GM19438 (cell line): ENCODE data around the gene SPG7.

ENCODE experiments used
- ATAC-seq: cut with Tn5 transposase; IDR thresholded peaks from one replicate; pipeline ENCODE4 v1.9.1; 2021; ENCODE audit warnings: low read depth; ENCODE audit not compliant: unreplicated experiment

SPG7 gene

GRCh38 chr16:89510526-89510925 is 2.3 kb downstream of the SPG7 start:
- no peak for ATAC-seq

- ATAC-seq: no peak
Measured at GRCh38 chr16:89511374-89511773, 3.2 kb downstream of the SPG7 start.

DNA sequence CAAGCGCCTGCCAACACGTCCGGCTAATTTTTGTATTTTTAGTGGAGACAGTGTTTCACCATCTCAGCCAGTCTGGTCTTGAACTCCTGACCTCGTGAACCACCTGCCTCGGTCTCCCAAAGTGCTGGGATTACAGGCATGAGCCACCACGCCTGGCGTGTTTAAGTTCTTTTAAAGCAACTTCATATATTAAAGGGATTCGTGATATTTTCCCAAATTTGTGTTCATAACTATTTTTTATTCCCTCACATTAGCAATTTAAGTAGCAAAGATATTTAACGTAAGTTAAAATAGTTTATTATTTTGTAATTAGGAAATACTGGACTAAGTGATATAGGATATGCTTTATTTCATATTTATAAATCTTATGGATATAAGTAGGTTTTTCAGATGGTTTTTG is 4.2 kb downstream of the SPG7 start:
- ATAC-seq: no peak

- ATAC-seq: no peak
Measured at GRCh38 chr16:89517128-89517527, 8.9 kb downstream of the SPG7 start.

DNA sequence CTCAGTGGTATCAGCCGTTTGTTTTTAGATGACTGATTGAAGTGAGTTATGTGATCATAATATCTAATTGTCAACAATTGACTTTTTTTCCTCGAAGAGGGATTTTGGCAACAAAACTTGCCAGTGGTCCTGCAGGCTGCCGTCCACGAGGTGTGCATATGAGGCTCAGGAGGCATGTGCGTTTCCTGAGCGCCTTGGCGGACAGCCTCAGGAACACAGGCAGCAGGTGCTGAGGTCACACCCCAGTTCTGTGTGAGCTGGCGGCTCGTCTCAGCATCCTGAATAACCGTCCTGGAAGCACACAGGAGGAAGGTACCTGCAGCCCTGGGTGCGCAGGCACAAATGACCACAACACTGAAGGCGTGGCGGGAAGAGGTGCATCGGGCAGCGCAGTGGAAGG is 11.7 kb downstream of the SPG7 start:
- no peak for ATAC-seq

DNA sequence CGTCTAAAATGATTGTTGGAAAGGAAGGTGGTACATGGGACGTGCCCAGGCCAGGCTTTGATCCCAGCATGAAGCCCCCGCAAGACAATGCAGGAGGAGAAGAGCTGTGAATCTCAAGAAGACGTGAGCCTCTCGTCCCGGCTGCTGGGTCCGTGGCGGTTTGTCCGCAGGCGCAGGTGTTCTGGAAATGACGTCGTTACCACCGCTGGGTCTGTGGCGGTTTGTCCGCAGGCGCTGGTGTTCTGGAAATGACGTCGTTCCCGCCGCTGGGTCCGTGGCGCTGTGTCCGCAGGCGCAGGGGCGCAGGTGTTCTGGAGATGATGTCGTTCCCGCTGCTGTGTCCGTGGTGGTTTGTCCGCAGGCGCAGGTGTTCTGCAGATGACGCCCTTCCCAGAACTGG is 14.1 kb downstream of the SPG7 start:
- no peak for ATAC-seq

DNA sequence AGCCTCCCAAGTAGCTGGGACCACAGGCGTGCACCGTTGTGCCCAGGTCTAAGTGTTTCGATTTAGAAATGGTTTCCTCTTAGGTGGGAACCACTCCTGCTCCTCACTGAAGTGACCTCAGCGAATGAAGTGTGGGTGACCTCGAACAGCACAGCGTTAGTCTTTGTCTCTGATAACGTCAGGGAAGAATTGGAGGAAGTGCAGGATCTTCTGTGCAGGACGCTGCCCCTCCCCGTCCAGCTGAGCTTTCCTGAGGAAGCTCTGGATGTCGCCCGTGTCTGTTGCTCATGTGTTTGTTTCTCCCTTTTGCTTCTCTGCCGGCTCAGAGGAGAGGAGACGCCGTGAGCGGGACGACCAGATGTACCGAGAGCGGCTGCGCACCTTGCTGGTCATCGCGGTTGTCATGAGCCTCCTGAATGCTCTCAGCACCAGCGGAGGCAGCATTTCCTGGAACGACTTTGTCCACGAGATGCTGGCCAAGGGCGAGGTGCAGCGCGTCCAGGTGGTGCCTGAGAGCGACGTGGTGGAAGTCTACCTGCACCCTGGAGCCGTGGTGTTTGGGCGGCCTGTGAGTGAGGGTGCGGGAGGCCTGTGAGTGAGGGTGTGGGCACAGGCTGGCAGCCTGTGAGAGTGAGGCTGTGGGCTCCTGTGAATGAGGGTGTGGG is 15.6 kb downstream of the SPG7 start:
- no peak for ATAC-seq

DNA sequence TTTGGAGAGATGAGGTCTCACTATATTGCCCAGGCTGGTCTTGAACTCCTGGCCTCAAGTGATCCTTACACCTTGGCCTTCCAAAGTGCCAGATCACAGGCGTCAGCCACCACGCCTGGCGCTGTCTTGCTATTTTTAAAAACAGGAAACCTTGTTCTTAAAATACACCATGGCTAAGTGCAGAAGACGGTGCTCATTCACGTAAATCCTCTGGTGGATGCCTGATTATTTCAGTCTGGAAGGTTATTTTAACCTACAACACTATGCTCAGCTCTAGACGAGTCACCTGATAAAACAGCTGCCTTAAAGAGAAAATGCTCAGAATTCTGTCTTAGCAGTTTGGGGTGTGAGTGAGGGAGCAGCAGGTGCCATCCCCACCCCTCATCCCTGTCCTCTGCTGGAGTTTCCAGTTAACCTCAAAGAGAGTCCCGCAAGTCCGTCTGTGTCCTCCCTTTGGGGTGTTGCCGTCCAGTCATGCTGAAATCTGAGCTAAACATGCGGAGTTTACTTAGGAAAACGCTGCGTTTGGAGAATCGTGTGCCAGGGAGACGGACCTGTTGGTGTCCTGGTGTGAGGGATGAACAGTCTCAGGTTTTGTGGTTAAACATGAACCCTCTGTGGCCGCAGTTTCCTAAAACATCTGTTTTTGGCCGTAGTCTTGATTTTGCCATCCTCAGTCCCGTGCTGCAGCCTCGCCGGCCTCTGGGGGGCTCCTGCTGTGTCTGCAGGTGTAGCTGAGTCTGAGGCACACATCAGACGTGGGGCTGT is 17.1 kb downstream of the SPG7 start:
- ATAC-seq: no peak

DNA sequence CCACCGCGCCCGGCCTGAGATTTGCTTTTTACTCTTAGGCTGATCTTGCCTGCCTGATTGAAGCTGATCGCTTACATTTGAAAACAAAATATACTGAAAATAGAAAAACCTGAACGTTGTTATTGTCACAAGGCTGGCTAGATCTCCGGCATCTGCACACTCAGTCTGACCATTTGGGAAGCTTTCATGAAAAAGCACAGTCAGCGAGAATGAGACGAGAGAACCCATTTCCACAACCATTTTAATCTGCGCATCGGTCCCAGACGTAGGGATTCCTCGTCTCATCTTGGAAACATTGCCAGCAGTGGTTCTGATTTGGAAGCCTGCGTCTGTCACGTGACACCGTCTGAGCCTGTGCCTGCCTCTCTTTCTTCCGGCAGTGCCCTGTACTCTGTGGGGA is 20.9 kb downstream of the SPG7 start:
- ATAC-seq: no peak

DNA sequence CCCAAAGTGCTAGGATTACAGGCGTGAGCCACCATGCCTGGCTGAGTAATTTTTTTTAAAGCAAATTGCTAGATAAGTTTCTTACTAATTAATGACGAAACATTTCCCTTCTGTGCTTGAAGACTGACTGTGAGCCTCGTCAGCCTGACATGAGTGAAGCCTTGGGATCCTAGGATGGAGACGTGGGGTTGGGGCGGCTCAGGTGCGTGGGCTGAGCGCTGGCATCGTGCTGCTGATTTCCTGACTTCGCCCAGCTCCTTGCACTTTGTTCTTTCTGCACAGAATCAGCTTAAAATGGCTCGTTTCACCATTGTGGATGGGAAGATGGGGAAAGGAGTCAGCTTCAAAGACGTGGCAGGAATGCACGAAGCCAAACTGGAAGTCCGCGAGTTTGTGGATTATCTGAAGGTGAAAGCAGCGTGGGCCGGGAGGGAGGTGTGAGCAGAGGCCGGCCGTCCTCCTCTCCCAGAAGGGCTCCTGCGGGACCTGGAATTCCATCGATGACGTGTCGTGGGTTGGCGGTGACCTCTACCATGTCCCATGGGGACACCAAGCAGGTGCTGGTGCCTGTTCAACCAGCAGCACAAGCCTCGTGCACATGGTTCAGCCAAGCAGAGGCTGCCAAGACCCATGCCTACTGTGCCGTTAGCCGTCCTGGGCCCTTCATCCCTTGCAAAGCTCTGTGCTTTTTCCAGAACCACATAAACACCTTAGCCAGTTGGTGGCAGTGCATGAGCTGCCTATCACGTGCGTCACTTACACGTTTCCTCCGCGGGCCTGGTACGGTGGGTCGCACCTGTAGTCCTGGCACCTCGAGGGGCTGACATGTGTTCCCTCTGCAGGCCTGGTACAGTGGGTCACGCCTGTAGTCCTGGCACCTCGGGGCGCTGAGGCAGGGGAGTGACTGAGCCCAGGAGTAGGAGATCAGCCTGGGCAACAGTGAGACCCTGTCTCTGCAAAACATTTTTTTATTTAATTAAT is 22.5 kb downstream of the SPG7 start:
- ATAC-seq: no peak

GRCh38 chr16:89531821-89532526 is 23.8 kb downstream of the SPG7 start:
- no peak for ATAC-seq

- no peak for ATAC-seq
Measured at GRCh38 chr16:89534252-89534756, 26.1 kb downstream of the SPG7 start.

DNA sequence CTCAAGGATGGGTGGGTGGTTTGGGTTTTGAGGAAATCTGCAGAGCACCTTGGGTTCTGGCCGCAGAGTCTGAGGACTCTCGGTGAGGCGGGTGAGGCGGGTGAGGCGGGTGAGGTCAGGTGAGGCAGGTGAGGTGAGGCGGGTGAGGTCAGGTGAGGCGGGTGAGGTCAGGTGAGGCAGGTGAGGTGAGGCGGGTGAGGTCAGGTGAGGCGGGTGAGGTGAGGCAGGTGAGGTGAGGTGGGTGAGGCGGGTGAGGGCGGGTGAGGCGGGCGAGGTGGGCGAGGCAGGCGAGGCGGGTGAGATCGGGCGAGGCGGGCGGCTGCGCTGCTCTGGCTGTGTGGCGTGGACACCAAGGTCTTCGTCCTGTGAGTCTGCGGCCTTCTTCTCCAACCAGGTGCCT is 28.2 kb downstream of the SPG7 start:
- ATAC-seq: no peak

DNA sequence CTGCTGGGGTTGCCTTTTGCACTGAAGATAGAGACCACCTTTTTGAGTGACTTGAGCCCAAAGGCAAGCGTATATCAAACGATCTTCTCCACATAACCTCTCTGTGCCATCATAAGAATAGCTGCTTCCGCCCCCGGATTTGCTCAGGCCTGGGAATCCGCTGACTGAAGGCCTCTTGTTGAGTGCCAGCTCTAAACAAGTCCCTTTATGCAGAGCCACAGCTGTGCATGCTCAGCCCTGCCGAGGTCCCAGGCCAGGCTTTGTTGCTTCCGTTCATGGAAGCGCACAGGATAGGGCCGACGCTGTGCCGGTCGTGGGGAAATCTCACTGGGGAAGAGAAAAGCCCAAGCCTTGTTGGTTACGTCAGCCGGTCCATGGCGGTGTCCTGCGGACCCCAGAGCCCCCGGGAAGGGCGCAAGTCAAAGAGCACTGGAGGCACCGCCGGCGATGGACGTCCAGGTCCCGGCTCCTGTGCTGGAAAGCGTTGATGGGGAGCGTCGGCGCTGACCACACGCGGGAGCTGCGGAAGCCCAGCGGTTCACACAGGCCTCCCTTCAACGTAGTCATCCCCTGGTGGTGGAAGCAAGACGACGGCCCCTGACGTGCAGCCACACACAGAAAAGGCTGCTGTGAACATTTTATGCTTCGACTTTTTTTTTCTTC is 28.8 kb downstream of the SPG7 start:
- no peak for ATAC-seq

- no peak for ATAC-seq
Measured at GRCh38 chr16:89537549-89537925, 29.3 kb downstream of the SPG7 start.

- no peak for ATAC-seq
Measured at GRCh38 chr16:89538286-89538685, 30.1 kb downstream of the SPG7 start.

DNA sequence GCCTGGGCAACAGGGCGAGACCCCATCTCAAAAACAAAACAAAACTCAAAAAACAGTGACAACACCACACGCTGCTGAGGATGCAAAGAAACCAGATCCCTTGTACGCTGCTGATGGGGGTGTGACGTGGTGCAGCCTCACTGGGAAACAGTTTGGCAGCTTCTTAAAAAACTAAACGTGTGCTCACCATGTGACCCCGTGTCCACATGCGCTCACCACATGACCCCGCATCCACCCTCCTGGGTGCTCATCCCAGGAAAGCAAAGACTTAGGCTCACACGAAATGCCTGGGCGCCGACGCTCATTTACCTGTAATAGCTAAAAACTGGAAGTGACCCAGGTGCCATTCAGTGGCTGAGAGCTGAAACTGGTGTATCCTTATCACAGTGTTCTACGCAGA is 32.4 kb downstream of the SPG7 start:
- ATAC-seq: no peak

DNA sequence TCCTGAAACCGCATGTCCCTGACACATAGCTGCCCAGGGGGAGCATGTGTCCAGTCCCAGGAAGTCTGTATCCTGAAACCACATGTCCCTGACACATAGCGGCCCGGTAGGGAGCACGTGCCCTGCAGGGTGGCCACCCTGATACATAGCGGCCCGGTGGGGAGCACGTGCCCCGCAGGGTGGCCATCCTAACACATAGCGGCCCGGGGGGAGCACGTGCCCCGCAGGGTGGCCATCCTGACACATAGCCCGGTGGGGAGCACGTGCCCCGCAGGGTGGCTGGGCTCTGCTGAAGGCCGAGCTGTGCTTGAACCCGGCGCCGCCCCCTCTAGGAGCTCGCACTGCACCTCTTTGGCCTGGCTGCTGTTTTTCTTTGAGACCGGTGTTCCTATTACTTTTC is 33.6 kb downstream of the SPG7 start:
- no peak for ATAC-seq

GRCh38 chr16:89544113-89544512 is 35.9 kb downstream of the SPG7 start:
- ATAC-seq: no peak

DNA sequence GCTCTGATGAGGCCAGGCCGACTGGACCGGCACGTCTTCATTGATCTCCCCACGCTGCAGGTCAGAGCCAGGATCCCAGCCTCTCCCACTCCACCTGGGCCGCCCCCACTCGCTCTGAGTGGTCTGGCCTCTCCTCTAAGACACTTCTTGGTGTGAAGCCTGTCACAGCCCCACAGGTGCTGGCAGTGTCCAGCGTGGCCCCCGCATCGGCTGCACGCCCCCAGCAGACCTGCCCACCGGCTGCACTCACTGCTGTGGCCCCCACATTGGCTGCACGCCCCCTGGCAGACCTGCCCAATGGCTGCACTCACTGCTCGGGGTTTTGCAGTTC is 36.5 kb downstream of the SPG7 start:
- no peak for ATAC-seq
